Measurements from ENCODE around the gene RRAD.

GRCh38 chr16:66916518-66916917 lies 8.8 kb downstream of the RRAD start:
- TF ChIP-seq, protein P1, sequence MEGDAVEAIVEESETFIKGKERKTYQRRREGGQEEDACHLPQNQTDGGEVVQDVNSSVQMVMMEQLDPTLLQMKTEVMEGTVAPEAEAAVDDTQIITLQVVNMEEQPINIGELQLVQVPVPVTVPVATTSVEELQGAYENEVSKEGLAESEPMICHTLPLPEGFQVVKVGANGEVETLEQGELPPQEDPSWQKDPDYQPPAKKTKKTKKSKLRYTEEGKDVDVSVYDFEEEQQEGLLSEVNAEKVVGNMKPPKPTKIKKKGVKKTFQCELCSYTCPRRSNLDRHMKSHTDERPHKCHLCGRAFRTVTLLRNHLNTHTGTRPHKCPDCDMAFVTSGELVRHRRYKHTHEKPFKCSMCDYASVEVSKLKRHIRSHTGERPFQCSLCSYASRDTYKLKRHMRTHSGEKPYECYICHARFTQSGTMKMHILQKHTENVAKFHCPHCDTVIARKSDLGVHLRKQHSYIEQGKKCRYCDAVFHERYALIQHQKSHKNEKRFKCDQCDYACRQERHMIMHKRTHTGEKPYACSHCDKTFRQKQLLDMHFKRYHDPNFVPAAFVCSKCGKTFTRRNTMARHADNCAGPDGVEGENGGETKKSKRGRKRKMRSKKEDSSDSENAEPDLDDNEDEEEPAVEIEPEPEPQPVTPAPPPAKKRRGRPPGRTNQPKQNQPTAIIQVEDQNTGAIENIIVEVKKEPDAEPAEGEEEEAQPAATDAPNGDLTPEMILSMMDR (IDR thresholded peaks at IDR 0.05): no peak
- no peak for TF ChIP-seq POLR2A (IDR thresholded peaks at IDR 0.05)

Measured in heart left ventricle (tissue), 13 donors.